WTC11 (cell line): ENCODE data around the gene IGFL1.

Experiments used
- CREB1 ChIP-seq: sonication (generic); formaldehyde crosslinking; IDR thresholded peaks from 2 replicates; pipeline ENCODE4 v1.8.0; 2023; ENCODE audit warnings: mild to moderate bottlenecking, missing genetic modification reagents
- HMGA2 ChIP-seq: fragments of 250-450 bp; sonication (Bioruptor Pico); IDR thresholded peaks from 2 replicates; pipeline ENCODE4 v1.4.0; 2021; ENCODE audit warnings: mild to moderate bottlenecking, moderate library complexity
- RELA ChIP-seq: sonication (generic); formaldehyde crosslinking; IDR thresholded peaks from 2 replicates; pipeline ENCODE4 v1.8.1; 2022; ENCODE audit warnings: missing genetic modification reagents, mild to moderate bottlenecking, borderline replicate concordance
- TCF7 ChIP-seq: sonication (generic); formaldehyde crosslinking; IDR thresholded peaks from 2 replicates; pipeline ENCODE4 v1.8.0; 2022; ENCODE audit warnings: mild to moderate bottlenecking, low read depth, missing genetic modification reagents, moderate library complexity
- TP53 ChIP-seq: sonication (generic); formaldehyde crosslinking; IDR thresholded peaks from 2 replicates; pipeline ENCODE4 v1.8.1; 2023; ENCODE audit warnings: mild to moderate bottlenecking, missing genetic modification reagents
- ZNF263 ChIP-seq: sonication (generic); formaldehyde crosslinking; IDR thresholded peaks from 2 replicates; pipeline ENCODE4 v1.8.1; 2022; ENCODE audit warnings: low read depth, mild to moderate bottlenecking, moderate library complexity, missing genetic modification reagents
- TF ChIP-seq, protein P1 (sequence below): fragments of 200-600 bp; IDR thresholded peaks from 2 replicates; pipeline ENCODE4 v1.8.0; 2022; ENCODE audit warnings: antibody characterized with exemption
- TF ChIP-seq, protein P2 (sequence below): sonication (generic); formaldehyde crosslinking; IDR thresholded peaks from 2 replicates; pipeline ENCODE4 v1.8.1; 2023; ENCODE audit warnings: mild to moderate bottlenecking, missing genetic modification reagents
- TF ChIP-seq, protein P3 (sequence below): sonication (generic); formaldehyde crosslinking; IDR thresholded peaks from 2 replicates; pipeline ENCODE4 v1.8.0; 2022; ENCODE audit warnings: mild to moderate bottlenecking, missing genetic modification reagents
- TF ChIP-seq, protein P4 (sequence below): sonication (generic); formaldehyde crosslinking; IDR thresholded peaks from 2 replicates; pipeline ENCODE4 v1.8.1; 2022; ENCODE audit warnings: low read depth, mild to moderate bottlenecking, moderate library complexity, missing genetic modification reagents, borderline replicate concordance
- TF ChIP-seq, protein P5 (sequence below): sonication (generic); formaldehyde crosslinking; IDR thresholded peaks from 2 replicates; pipeline ENCODE4 v1.8.0; 2023; ENCODE audit warnings: missing genetic modification reagents

DNA sequence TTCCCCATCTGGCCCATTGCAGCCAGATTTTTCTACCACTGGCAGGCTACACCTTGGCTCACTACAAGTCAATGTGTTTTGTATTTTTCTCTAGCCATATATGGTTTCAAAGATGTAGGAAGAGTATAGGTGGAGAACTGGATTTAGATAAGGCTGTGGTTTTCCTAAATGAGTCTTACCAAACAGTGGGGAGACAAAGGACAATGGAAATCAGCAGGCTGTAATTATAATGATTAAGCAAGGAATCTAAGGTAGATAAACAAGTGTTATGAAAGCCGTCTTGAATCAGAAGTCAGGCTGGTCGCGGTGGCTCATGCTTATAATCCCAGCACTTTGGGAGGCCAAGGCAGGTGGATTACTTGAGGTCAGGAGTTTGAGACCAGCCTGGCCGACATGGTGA is 11.2 kb downstream of the IGFL1 start:
- TF ChIP-seq, protein P1, sequence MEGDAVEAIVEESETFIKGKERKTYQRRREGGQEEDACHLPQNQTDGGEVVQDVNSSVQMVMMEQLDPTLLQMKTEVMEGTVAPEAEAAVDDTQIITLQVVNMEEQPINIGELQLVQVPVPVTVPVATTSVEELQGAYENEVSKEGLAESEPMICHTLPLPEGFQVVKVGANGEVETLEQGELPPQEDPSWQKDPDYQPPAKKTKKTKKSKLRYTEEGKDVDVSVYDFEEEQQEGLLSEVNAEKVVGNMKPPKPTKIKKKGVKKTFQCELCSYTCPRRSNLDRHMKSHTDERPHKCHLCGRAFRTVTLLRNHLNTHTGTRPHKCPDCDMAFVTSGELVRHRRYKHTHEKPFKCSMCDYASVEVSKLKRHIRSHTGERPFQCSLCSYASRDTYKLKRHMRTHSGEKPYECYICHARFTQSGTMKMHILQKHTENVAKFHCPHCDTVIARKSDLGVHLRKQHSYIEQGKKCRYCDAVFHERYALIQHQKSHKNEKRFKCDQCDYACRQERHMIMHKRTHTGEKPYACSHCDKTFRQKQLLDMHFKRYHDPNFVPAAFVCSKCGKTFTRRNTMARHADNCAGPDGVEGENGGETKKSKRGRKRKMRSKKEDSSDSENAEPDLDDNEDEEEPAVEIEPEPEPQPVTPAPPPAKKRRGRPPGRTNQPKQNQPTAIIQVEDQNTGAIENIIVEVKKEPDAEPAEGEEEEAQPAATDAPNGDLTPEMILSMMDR: no peak
- TF ChIP-seq RELA (CRISPR knock-in tag): no peak
- TF ChIP-seq, protein P2, sequence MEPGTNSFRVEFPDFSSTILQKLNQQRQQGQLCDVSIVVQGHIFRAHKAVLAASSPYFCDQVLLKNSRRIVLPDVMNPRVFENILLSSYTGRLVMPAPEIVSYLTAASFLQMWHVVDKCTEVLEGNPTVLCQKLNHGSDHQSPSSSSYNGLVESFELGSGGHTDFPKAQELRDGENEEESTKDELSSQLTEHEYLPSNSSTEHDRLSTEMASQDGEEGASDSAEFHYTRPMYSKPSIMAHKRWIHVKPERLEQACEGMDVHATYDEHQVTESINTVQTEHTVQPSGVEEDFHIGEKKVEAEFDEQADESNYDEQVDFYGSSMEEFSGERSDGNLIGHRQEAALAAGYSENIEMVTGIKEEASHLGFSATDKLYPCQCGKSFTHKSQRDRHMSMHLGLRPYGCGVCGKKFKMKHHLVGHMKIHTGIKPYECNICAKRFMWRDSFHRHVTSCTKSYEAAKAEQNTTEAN (CRISPR knock-in tag): no peak
- no peak for TF ChIP-seq ZNF263 (CRISPR knock-in tag)
- TF ChIP-seq, protein P3, sequence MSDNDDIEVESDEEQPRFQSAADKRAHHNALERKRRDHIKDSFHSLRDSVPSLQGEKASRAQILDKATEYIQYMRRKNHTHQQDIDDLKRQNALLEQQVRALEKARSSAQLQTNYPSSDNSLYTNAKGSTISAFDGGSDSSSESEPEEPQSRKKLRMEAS (CRISPR knock-in tag): no peak
- TF ChIP-seq CREB1: no peak
- TF ChIP-seq TP53: no peak
- TF ChIP-seq, protein P4, sequence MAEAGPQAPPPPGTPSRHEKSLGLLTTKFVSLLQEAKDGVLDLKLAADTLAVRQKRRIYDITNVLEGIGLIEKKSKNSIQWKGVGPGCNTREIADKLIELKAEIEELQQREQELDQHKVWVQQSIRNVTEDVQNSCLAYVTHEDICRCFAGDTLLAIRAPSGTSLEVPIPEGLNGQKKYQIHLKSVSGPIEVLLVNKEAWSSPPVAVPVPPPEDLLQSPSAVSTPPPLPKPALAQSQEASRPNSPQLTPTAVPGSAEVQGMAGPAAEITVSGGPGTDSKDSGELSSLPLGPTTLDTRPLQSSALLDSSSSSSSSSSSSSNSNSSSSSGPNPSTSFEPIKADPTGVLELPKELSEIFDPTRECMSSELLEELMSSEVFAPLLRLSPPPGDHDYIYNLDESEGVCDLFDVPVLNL: no peak
- TF ChIP-seq TCF7: no peak
- TF ChIP-seq, protein P5, sequence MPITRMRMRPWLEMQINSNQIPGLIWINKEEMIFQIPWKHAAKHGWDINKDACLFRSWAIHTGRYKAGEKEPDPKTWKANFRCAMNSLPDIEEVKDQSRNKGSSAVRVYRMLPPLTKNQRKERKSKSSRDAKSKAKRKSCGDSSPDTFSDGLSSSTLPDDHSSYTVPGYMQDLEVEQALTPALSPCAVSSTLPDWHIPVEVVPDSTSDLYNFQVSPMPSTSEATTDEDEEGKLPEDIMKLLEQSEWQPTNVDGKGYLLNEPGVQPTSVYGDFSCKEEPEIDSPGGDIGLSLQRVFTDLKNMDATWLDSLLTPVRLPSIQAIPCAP (CRISPR knock-in tag): no peak
- no peak for TF ChIP-seq HMGA2
